NT2/D1 (cell line): ENCODE data around the gene TENM3.

Experiments used
- YY1 ChIP-seq: IDR thresholded peaks from 2 replicates; pipeline ENCODE4 v1.6.1; 2011; ENCODE audit not compliant: insufficient read length, insufficient read depth
- ZNF274 ChIP-seq: IDR thresholded peaks from 2 replicates; pipeline ENCODE4 v1.6.1; 2011; ENCODE audit warnings: mild to moderate bottlenecking, low read depth, low read length

DNA sequence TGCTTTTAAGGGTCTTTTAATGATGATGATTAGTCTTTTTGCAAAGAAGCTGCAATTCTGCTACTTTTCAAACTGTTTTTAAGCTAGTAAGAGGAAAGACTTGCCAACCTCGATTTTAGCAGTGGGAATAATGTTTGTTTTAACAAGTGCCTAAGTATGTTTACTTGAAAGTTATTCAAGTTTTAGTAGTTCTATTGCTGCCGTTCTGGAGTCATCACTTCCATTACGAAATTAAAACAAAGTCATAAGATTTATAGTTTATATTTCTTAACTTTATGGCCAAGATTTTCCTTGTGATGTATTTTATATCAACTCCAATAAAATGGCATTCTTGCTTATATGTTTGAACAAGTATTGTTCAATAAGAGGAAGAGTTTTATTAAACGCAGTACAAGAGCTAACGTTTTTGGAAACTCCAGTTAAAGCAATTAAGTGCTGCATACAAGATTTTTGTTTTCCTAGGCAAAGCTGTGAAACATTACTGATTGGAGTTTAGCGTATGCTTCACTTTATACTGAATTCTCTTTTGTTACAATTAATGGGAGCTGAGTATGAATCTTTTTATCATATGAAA lies 211.3 kb downstream of the TENM3 start:
- TF ChIP-seq YY1, result no peak
- TF ChIP-seq ZNF274, result no peak
